Measurements from ENCODE around the gene GGTLC2.

The GGTLC2 gene

DNA sequence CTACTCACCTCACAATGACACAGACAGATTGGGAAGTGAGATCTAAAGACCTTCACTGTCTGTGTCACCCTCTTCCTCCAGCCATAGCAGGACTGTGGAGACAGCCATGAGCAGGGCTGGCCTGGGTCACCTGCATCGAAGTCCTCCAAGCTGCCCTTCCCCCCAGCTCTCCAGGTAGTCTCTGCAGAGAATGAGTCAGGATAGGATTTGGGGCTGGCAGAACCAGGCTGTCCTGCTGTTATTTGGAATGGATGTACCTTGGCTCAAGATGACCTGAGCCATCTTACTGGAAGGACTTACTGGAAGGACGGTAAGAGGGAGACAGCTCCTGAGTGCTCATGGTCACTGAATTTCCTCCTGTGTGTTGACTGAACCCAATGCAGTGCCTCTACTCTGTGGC, 29.2 kb downstream of the GGTLC2 start:
- H3K27me3 ChIP-seq (ENCODE audit: control insufficient read depth, insufficient read depth, low read length) = peaks cover 45% of the 10 kb centered on the region
- no peaks in the 10 kb centered on the region for H3K4me1 ChIP-seq (ENCODE audit: control insufficient read depth, insufficient read depth, low read length)
- H3K36me3 ChIP-seq (ENCODE audit: insufficient read depth, low read length) = no peaks in the 10 kb centered on the region
- H3K4me3 ChIP-seq (ENCODE audit: low read length) = no peak overlapping the region
- H3K4me2 ChIP-seq (ENCODE audit: low read length) = no peak overlapping the region
- no peak overlapping the region for H3K9ac ChIP-seq (ENCODE audit: low read depth, low read length)
- H3K9me3 ChIP-seq (replicated peaks; ENCODE audit: low read length) = no peaks in the 10 kb centered on the region

DNA sequence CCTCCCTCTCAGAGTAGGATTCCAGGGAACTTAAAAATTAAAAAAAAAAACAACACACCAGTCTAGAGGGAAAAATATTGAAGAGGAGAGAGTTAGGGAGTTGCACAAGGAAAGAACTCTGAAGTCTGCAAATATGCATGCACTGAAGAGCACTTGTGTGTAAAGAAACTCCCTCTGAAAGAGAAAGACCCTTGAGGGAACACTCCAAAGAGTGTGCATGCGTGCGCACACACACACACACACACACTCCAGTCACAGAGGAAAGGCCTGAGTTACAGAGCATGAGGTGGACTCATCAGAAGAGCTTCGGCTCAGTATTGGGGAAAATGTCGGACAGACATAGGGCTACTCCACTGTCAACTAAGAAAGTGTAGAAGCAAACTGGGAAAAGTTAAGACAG, 30.1 kb downstream of the GGTLC2 start:
- H3K4me2 ChIP-seq (ENCODE audit: low read length) = no peak overlapping the region
- H3K4me3 ChIP-seq (ENCODE audit: low read length) = no peak overlapping the region
- H3K36me3 ChIP-seq (ENCODE audit: insufficient read depth, low read length) = no peaks in the 10 kb centered on the region
- H3K9me3 ChIP-seq (replicated peaks; ENCODE audit: low read length) = no peaks in the 10 kb centered on the region
- H3K9ac ChIP-seq (ENCODE audit: low read depth, low read length) = no peak overlapping the region
- peaks cover 47% of the 10 kb centered on the region for H3K27me3 ChIP-seq (ENCODE audit: control insufficient read depth, insufficient read depth, low read length)
- no peaks in the 10 kb centered on the region for H3K4me1 ChIP-seq (ENCODE audit: control insufficient read depth, insufficient read depth, low read length)

DNA sequence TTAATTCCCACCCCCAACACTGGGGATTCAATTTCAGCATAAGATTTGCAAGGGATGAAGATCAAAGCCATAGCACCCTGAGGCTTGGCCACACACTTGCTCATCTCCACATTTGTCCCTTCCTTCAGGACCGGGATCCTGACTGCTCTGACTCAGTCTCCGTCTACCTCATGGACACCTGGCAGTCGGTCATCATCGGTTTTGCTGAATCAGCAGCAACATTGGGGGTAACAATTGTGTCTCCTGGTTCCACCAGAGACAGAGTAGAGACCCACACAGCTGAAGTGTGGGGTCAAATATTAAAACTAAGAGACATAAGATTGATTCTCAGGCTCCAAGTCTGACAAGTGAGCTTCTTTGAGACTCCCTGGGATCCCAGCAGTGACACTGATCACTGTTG, 34.6 kb downstream of the GGTLC2 start:
- Histone ChIP-seq H3K4me2 (ENCODE audit: low read length) (no peak overlapping the region), H3K4me3 (ENCODE audit: low read length) (no peak overlapping the region), H3K27me3 (ENCODE audit: control insufficient read depth, insufficient read depth, low read length) (peaks cover 34% of the 10 kb centered on the region), H3K36me3 (ENCODE audit: insufficient read depth, low read length) (no peaks in the 10 kb centered on the region), H3K9me3 (replicated peaks; ENCODE audit: low read length) (no peaks in the 10 kb centered on the region), H3K4me1 (ENCODE audit: control insufficient read depth, insufficient read depth, low read length) (peaks cover 20% of the 10 kb centered on the region), H3K9ac (ENCODE audit: low read depth, low read length) (no peak overlapping the region)

DNA sequence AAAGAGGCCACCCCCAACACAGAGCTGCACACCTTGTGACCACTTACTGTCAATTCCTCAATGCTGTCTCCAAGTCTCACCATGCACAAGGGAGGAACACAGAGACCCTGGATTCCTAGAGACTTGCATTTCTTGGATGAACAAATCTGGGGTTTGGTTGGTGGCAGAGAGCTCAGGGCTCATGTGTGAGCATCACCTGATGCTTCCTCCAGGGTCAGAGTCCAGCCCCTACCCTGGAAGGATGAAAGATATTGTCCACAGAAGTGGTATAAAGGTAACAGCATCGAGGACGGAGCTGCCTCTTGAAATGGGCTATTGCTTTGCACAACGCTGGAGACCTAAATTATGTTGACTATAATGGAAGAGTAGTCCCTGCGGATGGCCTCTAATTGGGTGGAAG, 36.0 kb downstream of the GGTLC2 start:
- no peak overlapping the region for H3K4me3 ChIP-seq (ENCODE audit: low read length)
- peaks cover 32% of the 10 kb centered on the region for H3K27me3 ChIP-seq (ENCODE audit: control insufficient read depth, insufficient read depth, low read length)

DNA sequence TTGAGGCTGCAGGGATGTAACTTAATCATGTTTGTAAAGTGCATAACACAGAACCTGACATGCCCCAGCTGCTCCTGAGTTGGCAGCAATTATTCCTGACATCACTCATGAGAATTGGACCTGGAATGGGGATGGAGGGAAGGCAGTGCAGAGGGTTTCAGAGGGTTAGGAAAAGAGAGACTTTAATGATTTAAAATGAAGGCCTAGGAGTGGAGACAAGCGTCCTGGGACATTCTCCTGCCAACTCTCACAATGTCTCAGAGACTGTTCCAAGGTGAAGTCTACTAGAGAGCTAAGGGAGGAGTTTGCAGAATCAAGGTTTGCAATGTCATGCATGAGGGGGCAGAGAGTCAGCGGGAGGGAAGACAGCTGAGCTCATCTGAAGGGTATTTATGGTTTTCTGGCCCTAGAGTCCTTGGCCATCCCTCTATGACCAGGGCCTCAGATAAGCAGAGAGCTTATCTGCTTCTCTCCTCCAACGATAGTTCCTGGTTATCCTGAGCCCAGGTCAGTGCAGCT, 36.9 kb downstream of the GGTLC2 start:
- Histone ChIP-seq H3K9me3 (replicated peaks; ENCODE audit: low read length) (no peaks in the 10 kb centered on the region), H3K4me3 (ENCODE audit: low read length) (no peak overlapping the region), H3K36me3 (ENCODE audit: insufficient read depth, low read length) (no peaks in the 10 kb centered on the region), H3K4me2 (ENCODE audit: low read length) (no peak overlapping the region), H3K9ac (ENCODE audit: low read depth, low read length) (no peak overlapping the region), H3K27me3 (ENCODE audit: control insufficient read depth, insufficient read depth, low read length) (peaks cover 28% of the 10 kb centered on the region), H3K4me1 (ENCODE audit: control insufficient read depth, insufficient read depth, low read length) (peaks cover 35% of the 10 kb centered on the region)

More for the DNA sequence above, 36.0 kb downstream of the GGTLC2 start:
- H3K4me2 ChIP-seq (ENCODE audit: low read length) = no peak overlapping the region
- no peak overlapping the region for H3K9ac ChIP-seq (ENCODE audit: low read depth, low read length)
- peaks cover 34% of the 10 kb centered on the region for H3K4me1 ChIP-seq (ENCODE audit: control insufficient read depth, insufficient read depth, low read length)
- no peaks in the 10 kb centered on the region for H3K36me3 ChIP-seq (ENCODE audit: insufficient read depth, low read length)
- H3K9me3 ChIP-seq (replicated peaks; ENCODE audit: low read length) = no peaks in the 10 kb centered on the region

DNA sequence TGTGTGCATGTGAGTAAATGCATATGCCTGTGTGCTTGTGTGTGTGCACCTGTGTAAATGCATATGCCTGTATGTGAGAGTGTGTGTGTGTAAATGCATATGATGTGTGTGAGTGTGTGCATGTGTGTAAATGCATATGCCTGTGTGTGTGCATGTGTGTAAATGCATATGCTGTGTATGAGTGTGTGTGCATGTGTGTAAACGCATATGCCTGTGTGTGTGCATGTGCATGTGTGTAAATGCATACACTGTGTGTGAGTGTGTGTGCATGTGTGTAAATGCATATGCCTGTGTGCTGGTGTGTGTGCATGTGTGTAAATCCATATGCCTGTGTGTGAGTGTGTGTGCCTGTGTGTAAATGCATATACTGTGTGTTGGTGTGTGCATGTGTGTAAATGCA, 37.8 kb downstream of the GGTLC2 start:
- Histone ChIP-seq H3K9ac (ENCODE audit: low read depth, low read length) (no peak overlapping the region), H3K9me3 (replicated peaks; ENCODE audit: low read length) (no peaks in the 10 kb centered on the region), H3K4me1 (ENCODE audit: control insufficient read depth, insufficient read depth, low read length) (peaks cover 35% of the 10 kb centered on the region), H3K36me3 (ENCODE audit: insufficient read depth, low read length) (no peaks in the 10 kb centered on the region), H3K4me3 (ENCODE audit: low read length) (no peak overlapping the region), H3K4me2 (ENCODE audit: low read length) (no peak overlapping the region), H3K27me3 (ENCODE audit: control insufficient read depth, insufficient read depth, low read length) (peaks cover 19% of the 10 kb centered on the region)

DNA sequence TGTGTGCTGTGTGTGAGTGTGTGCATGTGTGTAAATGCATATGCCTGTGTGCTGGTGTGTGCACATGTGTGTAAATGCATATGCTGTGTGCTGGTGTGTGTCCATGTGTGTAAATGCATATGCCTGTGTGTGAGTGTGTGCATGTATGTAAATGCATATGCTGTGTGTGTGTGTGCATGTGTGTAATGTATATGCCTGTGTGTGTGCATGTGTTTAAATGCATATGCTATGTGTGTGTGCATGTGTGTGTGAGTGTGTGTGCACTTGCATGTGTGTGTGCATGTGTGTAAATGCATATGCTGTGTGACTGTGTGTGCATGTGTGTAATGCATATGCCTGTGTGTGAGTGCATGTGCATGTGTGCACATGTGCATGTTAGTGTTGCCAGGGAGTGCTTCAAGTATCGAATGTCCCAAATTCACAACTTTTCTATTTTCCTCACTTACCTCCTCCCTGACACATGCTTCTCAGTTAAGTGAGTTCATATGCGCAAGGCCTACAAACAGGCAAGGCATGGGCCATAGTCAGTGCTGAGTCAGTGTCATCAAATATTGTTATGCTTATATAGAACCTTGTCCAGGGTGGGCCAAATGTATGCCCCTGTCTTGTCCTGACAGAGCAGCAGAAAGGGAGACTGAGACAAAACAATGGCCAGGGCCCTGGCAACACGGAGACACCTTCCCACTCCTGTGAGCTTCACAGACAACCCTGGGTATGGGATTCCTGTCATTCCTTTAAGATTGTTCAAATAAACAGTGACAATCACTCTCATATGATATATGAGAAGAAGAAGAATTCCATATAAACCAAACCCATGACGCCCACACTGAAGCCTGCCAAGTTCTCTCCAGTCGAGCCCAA, 38.6 kb downstream of the GGTLC2 start:
- Histone ChIP-seq H3K9me3 (replicated peaks; ENCODE audit: low read length) (no peaks in the 10 kb centered on the region), H3K4me3 (ENCODE audit: low read length) (no peak overlapping the region), H3K4me2 (ENCODE audit: low read length) (peak overlapping the region; percentile 48), H3K9ac (ENCODE audit: low read depth, low read length) (no peak overlapping the region), H3K4me1 (ENCODE audit: control insufficient read depth, insufficient read depth, low read length) (peaks cover 35% of the 10 kb centered on the region), H3K27me3 (ENCODE audit: control insufficient read depth, insufficient read depth, low read length) (peaks cover 17% of the 10 kb centered on the region), H3K36me3 (ENCODE audit: insufficient read depth, low read length) (no peaks in the 10 kb centered on the region)

DNA sequence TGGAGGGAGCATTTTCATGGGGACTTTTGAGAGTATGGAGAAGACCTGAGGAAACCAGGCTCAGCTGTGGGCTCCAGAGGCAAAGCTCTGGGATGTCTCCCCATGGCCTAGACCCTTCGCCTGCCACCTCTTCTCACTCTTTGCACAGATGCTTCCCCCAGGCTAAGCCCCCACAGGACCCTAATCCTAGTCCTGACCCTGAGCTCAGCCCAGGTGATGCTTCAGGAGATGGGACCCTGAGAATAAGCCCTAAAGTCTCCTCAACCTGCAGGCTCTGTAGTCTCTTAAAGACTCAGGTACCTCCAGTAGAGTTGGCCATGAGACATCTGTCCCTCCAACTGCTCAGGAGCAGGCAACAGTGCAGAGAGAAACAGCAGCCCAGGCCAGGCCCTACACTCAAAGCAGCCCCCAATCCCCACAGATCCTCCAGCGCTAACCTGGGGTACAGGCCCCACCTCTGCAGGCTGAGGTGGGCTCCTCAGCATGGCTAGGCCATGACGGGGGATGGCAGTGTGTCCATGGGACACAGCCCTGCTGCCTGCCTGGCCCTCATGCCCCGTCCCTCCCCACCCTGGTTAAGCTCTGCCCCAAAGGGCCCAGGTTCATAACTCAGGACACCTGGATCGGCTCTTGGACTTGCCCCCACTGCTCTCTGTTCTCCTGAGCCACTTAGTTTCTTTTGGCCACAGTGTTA, 39.4 kb downstream of the GGTLC2 start:
- no peak overlapping the region for H3K9ac ChIP-seq (ENCODE audit: low read depth, low read length)
- no peaks in the 10 kb centered on the region for H3K36me3 ChIP-seq (ENCODE audit: insufficient read depth, low read length)
- no peak overlapping the region for H3K4me3 ChIP-seq (ENCODE audit: low read length)
- peaks cover 15% of the 10 kb centered on the region for H3K27me3 ChIP-seq (ENCODE audit: control insufficient read depth, insufficient read depth, low read length)
- peak overlapping the region; percentile 48 for H3K4me2 ChIP-seq (ENCODE audit: low read length)
- H3K9me3 ChIP-seq (replicated peaks; ENCODE audit: low read length) = no peaks in the 10 kb centered on the region
- H3K4me1 ChIP-seq (ENCODE audit: control insufficient read depth, insufficient read depth, low read length) = peaks cover 35% of the 10 kb centered on the region

DNA sequence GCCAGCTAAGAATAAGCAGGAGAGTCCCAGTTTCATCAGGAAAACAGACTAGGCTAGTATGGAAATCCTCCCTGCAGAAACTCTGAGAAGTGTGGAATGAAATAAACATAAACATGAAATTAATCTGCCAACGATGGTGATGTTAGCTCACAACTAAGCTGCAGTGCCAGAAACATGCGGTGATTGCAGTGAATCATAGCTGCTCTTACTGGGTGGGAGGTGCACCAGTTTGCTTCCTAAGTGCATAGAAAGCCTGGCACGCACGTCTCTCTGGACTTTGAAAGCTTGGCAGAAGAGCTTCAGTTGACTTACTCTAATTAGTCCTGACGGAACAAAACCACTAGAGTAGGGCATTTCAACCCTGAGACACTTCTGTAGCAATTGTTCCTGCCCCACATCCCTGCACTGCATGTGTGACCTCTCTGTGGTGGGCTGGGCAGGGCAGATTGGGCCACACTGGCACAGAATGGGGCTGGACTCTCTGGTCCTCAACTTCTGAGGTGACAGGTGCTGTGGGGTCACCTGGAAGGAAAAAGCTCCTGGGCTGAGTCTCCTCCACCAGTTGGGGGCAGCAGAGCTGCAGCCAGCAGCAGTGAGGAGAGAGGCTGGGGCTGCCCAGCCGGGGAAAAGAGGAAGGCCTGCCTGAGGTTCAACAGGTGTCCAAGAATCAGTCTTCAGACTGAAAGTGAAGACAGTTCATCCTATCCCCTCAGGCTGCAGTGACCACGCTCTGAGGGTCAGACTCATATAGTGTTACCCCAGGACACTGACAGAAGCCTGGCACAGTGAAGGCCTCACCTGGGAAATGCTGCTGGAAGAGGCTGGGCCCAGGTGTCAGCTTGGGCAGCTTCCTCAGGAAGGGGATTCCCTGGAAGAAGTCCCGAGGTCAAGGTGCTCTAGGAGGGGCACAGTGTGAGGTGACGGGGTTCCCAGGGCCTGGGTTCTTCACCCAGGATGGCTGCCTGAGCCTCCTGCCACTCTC, 40.5 kb downstream of the GGTLC2 start:
- Histone ChIP-seq H3K36me3 (ENCODE audit: insufficient read depth, low read length) (no peaks in the 10 kb centered on the region), H3K9ac (ENCODE audit: low read depth, low read length) (no peak overlapping the region), H3K4me3 (ENCODE audit: low read length) (no peak overlapping the region), H3K4me2 (ENCODE audit: low read length) (peak overlapping the region; percentile 41), H3K4me1 (ENCODE audit: control insufficient read depth, insufficient read depth, low read length) (peaks cover 35% of the 10 kb centered on the region), H3K9me3 (replicated peaks; ENCODE audit: low read length) (no peaks in the 10 kb centered on the region), H3K27me3 (ENCODE audit: control insufficient read depth, insufficient read depth, low read length) (peaks cover 4% of the 10 kb centered on the region)

DNA sequence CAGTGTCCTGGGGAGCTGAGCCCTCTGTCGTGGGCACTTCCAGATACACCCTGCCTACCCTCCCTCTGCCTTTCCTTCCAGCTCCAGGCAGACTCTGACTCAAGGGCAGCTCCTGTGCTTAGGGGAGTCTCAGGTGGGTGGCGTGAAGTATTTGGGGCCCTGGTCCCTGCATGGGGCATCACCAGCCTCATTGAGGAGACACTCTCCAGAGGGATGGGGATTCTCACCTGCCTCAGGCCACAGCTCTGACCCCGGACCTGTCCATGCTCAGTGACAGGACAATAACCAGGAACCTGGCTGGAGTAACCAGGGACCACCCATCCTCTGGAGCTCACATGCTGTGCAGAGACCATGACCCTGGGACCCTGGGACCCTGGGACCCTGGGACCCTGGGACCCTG, 41.2 kb downstream of the GGTLC2 start:
- no peaks in the 10 kb centered on the region for H3K9me3 ChIP-seq (replicated peaks; ENCODE audit: low read length)
- H3K4me3 ChIP-seq (ENCODE audit: low read length) = no peak overlapping the region
- H3K27me3 ChIP-seq (ENCODE audit: control insufficient read depth, insufficient read depth, low read length) = no peaks in the 10 kb centered on the region
- no peaks in the 10 kb centered on the region for H3K36me3 ChIP-seq (ENCODE audit: insufficient read depth, low read length)
- H3K9ac ChIP-seq (ENCODE audit: low read depth, low read length) = no peak overlapping the region
- H3K4me1 ChIP-seq (ENCODE audit: control insufficient read depth, insufficient read depth, low read length) = peaks cover 35% of the 10 kb centered on the region
- H3K4me2 ChIP-seq (ENCODE audit: low read length) = no peak overlapping the region
